ENCODE data around the gene SMYD2.

SMYD2 gene

DNA sequence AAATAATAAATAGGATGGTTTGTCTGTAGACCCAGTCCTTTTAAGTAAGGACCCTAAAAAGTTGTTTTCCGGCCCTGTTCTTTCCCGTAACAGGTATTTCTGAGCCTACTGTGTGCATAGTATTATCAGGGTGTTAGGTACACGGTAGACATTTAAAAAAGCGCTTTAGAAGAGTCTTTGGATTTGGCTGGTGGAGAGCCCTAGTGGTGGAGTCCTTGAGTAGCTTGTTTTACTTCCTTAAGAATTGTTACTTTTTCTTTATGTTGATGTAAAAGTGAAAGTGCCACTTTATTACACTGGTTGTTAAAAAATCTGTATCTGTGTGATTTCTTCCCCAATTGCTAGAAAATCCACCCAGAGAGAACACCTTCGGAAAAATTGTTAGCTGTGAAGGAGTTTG lies 36.8 kb downstream of the SMYD2 start:
- DNase-seq = no peak
- Histone ChIP-seq H3K36me3 (replicated peaks) (no peaks in the 10 kb centered on the region), H3K4me3 (ENCODE audit: low read depth, low read length) (no peak overlapping the region), H3K27me3 (replicated peaks) (no peaks in the 10 kb centered on the region), H3K27ac (no peak overlapping the region)
- TF ChIP-seq, protein P1, sequence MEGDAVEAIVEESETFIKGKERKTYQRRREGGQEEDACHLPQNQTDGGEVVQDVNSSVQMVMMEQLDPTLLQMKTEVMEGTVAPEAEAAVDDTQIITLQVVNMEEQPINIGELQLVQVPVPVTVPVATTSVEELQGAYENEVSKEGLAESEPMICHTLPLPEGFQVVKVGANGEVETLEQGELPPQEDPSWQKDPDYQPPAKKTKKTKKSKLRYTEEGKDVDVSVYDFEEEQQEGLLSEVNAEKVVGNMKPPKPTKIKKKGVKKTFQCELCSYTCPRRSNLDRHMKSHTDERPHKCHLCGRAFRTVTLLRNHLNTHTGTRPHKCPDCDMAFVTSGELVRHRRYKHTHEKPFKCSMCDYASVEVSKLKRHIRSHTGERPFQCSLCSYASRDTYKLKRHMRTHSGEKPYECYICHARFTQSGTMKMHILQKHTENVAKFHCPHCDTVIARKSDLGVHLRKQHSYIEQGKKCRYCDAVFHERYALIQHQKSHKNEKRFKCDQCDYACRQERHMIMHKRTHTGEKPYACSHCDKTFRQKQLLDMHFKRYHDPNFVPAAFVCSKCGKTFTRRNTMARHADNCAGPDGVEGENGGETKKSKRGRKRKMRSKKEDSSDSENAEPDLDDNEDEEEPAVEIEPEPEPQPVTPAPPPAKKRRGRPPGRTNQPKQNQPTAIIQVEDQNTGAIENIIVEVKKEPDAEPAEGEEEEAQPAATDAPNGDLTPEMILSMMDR (IDR thresholded peaks at IDR 0.05; ENCODE audit: low read depth, low read length, missing control alignments) = peak; percentile 39
- in situ Hi-C loops (cut with HindIII; ENCODE audit: low pct_ligation_motif_present, low sequenced_read_pairs) = no loop called here

DNA sequence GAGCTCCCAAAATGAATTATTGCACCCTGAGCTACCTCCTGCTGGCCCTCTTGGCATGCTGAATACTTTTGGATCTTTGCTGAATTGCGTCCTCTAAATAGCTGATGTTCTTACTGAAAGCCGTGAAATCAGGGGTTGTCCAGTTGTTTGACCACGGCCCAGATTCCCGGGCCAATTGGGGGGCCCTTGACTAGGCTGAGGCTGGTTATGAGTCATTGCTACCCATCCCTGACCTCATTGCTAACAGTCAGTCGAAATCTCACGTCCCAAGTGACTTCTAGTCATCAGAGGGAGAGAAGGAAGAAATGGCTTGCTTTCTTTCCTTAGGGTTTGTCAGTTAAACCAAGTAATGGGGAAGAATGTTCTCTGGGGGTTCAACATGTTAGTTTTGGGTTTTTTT lies 37.4 kb downstream of the SMYD2 start:
- no peak overlapping the region for H3K27ac ChIP-seq
- H3K4me3 ChIP-seq (ENCODE audit: low read depth, low read length) = no peak overlapping the region
- H3K27me3 ChIP-seq (replicated peaks) = no peaks in the 10 kb centered on the region
- DNase-seq = peak; percentile 27
- in situ Hi-C loops (cut with HindIII; ENCODE audit: low pct_ligation_motif_present, low sequenced_read_pairs) = no loop called here
- TF ChIP-seq, protein P1 (IDR thresholded peaks at IDR 0.05; ENCODE audit: low read depth, low read length, missing control alignments) = no peak
- H3K36me3 ChIP-seq (replicated peaks) = no peaks in the 10 kb centered on the region

DNA sequence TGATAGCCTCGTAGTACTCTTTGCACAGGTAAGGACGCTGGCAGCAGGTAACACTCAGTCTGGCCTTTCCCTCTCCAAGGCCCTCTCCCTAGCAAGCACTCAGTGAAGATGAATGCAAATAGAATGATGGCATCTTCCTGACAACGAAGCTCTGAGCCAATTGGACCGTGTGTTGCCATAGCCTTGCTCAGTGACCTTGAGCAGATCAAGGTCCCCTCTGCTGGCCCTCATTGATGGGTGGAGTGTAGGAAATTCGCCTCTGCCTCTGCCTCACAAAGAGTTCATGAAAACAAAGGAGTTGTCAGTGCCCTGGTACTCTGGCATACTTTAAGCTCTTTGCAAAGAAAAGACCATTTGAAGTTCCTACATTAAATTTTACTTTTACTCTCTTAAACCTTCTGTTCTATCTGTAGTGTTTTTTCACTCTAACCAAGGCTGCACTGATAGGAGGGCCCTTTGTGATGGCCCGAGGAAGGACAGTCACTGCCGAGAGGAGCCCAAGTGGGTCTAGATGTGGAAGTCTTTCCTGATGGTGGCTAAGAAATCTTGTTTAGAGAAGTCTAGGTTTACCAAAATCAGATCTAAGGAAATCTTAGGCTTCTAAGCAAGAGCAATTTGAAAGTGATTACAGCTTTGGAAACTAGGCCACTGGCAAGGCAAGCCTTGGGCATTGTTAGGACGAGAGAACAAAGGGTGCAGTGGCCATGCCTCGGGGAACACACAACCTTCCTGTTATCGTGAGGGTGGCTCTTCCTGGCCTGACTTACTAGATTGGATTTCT lies 38.2 kb downstream of the SMYD2 start:
- in situ Hi-C loops (cut with HindIII; ENCODE audit: low pct_ligation_motif_present, low sequenced_read_pairs) = no loop called here
- Histone ChIP-seq H3K27me3 (replicated peaks) (no peaks in the 10 kb centered on the region), H3K4me3 (ENCODE audit: low read depth, low read length) (no peak overlapping the region), H3K36me3 (replicated peaks) (no peaks in the 10 kb centered on the region), H3K27ac (no peak overlapping the region)
- DNase-seq = no peak
- TF ChIP-seq, protein P1 (IDR thresholded peaks at IDR 0.05; ENCODE audit: low read depth, low read length, missing control alignments) = no peak

DNA sequence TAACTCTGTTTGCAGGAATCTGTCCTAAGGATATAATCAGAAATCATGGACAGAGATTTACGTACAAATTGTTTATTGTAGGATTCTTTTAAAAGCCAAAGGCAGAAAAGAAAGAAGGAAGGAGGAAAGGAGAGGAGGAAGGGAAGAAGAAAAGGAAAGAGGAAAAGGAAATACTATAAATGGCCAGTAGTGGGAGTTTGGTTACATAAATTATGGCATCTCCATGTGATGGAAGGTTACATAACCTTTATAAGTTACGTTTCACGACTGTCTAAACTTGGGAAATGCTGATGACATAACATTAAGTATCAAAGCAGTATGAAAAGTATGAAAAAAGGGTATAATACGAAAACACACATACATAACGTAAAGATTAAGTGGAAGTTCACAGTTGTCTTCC lies 39.0 kb downstream of the SMYD2 start:
- Histone ChIP-seq H3K27ac (no peak overlapping the region), H3K4me3 (ENCODE audit: low read depth, low read length) (no peak overlapping the region), H3K27me3 (replicated peaks) (no peaks in the 10 kb centered on the region), H3K36me3 (replicated peaks) (no peaks in the 10 kb centered on the region)
- no peak for DNase-seq
- TF ChIP-seq, protein P1 (IDR thresholded peaks at IDR 0.05; ENCODE audit: low read depth, low read length, missing control alignments) = no peak
- in situ Hi-C loops (cut with HindIII; ENCODE audit: low pct_ligation_motif_present, low sequenced_read_pairs) = no loop called here

DNA sequence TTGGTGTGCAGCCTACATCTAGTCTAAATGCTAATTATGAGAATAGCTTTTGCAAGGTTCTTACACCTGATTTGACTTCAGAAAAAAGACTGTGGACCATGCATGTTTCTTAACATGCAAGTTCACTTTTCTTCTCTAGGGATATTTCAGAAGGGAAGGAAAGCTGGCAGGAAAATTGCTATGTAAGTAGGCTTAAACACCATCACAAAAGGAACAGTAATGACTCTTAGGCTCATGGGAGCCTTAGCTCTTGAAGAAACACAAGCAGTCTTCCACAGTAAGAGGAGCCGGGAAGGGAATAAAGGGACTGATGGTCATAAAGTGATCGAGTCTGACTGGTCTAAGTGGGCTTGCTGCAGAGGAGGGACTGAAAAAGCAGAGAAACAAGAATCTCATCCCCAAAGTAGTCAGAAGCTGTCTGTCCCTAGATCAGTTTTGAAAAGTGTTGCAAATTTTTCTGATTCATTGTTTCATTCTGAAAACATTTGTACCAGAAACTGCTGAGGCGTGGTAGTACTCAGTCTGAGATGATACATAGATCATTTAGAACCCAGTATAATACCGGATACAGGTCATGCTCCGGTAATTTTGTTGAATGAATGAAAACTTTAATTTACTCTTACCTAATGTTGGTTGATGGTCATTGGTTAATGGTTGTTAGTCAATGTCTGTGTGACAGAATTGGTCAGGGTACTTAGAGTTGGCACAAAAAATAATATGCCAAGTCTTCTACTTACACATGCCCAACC lies 40.9 kb downstream of the SMYD2 start:
- in situ Hi-C loops (cut with HindIII; ENCODE audit: low pct_ligation_motif_present, low sequenced_read_pairs) = no loop called here
- TF ChIP-seq, protein P1 (IDR thresholded peaks at IDR 0.05; ENCODE audit: low read depth, low read length, missing control alignments) = no peak
- no peak for DNase-seq
- Histone ChIP-seq H3K27ac (no peak overlapping the region), H3K36me3 (replicated peaks) (no peaks in the 10 kb centered on the region), H3K4me3 (ENCODE audit: low read depth, low read length) (no peak overlapping the region), H3K27me3 (replicated peaks) (no peaks in the 10 kb centered on the region)
